GM12878 (cell line): Measurements from ENCODE around the gene PAN3. TPM values are rescaled to one million over a fixed set of nuclear protein-coding genes. Genes with fewer than 3 reads are reported as not detected.

Source experiments
- ATAC-seq: fragments of 200-7000 bp; cut with Tn5 transposase; 3 replicates; pipeline ENCODE4 v1.9.1; 2020; ENCODE audit warnings: mild to moderate bottlenecking, moderate library complexity
- BruUV-seq: library from RNA; stranded (reverse); fragments of 400-500 nt; replicated peaks from 2 replicates; lab custom pipeline; 2021; lab: Mats Ljungman, UMichigan
- CTCF ChIA-PET: fragments of 300-600 bp; sonication (Branson Sonifier 250); formaldehyde crosslinking; extraction: SDS; loops from one replicate; lab custom pipeline; 2021; ENCODE audit warnings: inconsistent platforms; lab: Yijun Ruan, JAX
- POLR2A ChIA-PET: fragments of 350-600 bp; formaldehyde crosslinking; extraction: SDS; loops from one replicate; lab custom pipeline; 2021; ENCODE audit warnings: inconsistent platforms; lab: Charles Lee
- RAD21 ChIA-PET: fragments of 300-600 bp; sonication (Branson Sonifier 250); formaldehyde crosslinking; loops from one replicate; lab custom pipeline; 2023; ENCODE audit warnings: antibody characterized with exemption; ENCODE audit not compliant: unreplicated experiment; lab: Charles Lee
- SMC1A ChIA-PET: fragments of 300-600 bp; sonication (Branson Sonifier 250); formaldehyde crosslinking; loops from one replicate; lab custom pipeline; 2023; ENCODE audit not compliant: unreplicated experiment, uncharacterized antibody; lab: Charles Lee
- DNase-seq: peaks from one replicate; pipeline ENCODE4 v3.0.0-alpha.2; 2011; ENCODE audit warnings: low read depth, low spot score
- FAIRE-seq: peaks from 3 replicates; lab custom pipeline; 2011; peaks lifted over from hg19 to GRCh38; lab: Jason Lieb, UNC
- H2AFZ ChIP-seq: 2 replicates; pipeline ENCODE4 v1.6.0; 2011; ENCODE audit warnings: low read depth, low read length, control low read depth; ENCODE audit not compliant: control insufficient read depth
- H3K27ac ChIP-seq: 2 replicates; pipeline ENCODE4 v1.5.1; 2011; ENCODE audit warnings: control low read depth; ENCODE audit not compliant: control insufficient read depth, insufficient read depth
- H3K27me3 ChIP-seq, 2 experiments: replicated peaks in 1 of 2; 2 replicates each; pipeline versions ENCODE4 v1.6.0 to v1.6.1; 2011; ENCODE audit warnings: low read length in 1 of 2; ENCODE audit not compliant: control insufficient read depth in 2 of 2, insufficient read depth in 2 of 2
- H3K36me3 ChIP-seq, 2 experiments: 2 replicates each; pipeline ENCODE4 v1.5.1; 2011; ENCODE audit warnings: low read length in 1 of 2; ENCODE audit not compliant: control insufficient read depth in 2 of 2, insufficient read depth in 2 of 2
- H3K4me1 ChIP-seq: 2 replicates; pipeline ENCODE4 v1.6.1; 2011; ENCODE audit warnings: mild to moderate bottlenecking, low read length, moderate library complexity, mixed read lengths; ENCODE audit not compliant: control insufficient read depth, insufficient read depth
- H3K4me2 ChIP-seq: 2 replicates; pipeline ENCODE4 v1.6.0; 2011; ENCODE audit warnings: control low read depth; ENCODE audit not compliant: control insufficient read depth, insufficient read depth
- H3K4me3 ChIP-seq: fragments of 200-600 bp; sonication (generic); 2 replicates; pipeline ENCODE4 v1.5.1; 2016
- H3K79me2 ChIP-seq: 2 replicates; pipeline ENCODE4 v1.6.0; 2011; ENCODE audit warnings: low read length; ENCODE audit not compliant: control insufficient read depth, insufficient read depth
- H3K9ac ChIP-seq: 2 replicates; pipeline ENCODE4 v1.8.0; 2011; ENCODE audit warnings: low read length, control low read depth, mixed read lengths; ENCODE audit not compliant: control insufficient read depth, insufficient read depth
- H3K9me3 ChIP-seq: replicated peaks from 3 replicates; pipeline ENCODE4 v1.5.1; 2011; ENCODE audit warnings: mild to moderate bottlenecking, low read length; ENCODE audit not compliant: control insufficient read depth, insufficient read depth
- H4K20me1 ChIP-seq: 2 replicates; pipeline ENCODE4 v1.6.0; 2011; ENCODE audit not compliant: control insufficient read depth, insufficient read depth
- ATF7 ChIP-seq: fragments of 450-650 bp; IDR thresholded peaks from 2 replicates; pipeline ENCODE4 v1.6.1; 2016; ENCODE audit warnings: low read depth, mild to moderate bottlenecking
- CBX3 ChIP-seq: fragments of 200-600 bp; sonication (generic); IDR thresholded peaks from 2 replicates; pipeline ENCODE4 v1.6.1; 2016; ENCODE audit warnings: low read depth, borderline replicate concordance
- E2F8 ChIP-seq: fragments of 450-650 bp; IDR thresholded peaks from 2 replicates; pipeline ENCODE4 v1.6.1; 2018; ENCODE audit warnings: mild to moderate bottlenecking, low read depth, moderate library complexity; ENCODE audit not compliant: partially characterized antibody
- ETV6 ChIP-seq, 2 experiments: fragments of 450-650 bp in 1 of 2; IDR thresholded peaks in 1 of 2; conservative IDR thresholded peaks in 1 of 2; 2 replicates each; pipeline ENCODE4 v1.6.1; 2014; ENCODE audit warnings: antibody characterized with exemption in 1 of 2, borderline replicate concordance in 1 of 2, low read depth in 1 of 2, mild to moderate bottlenecking in 1 of 2, moderate library complexity in 1 of 2
- IRF3 ChIP-seq: fragments of 450-650 bp; IDR thresholded peaks from 2 replicates; pipeline ENCODE4 v1.6.1; 2014; ENCODE audit warnings: mild to moderate bottlenecking
- MYB ChIP-seq: fragments of 150-350 bp; IDR thresholded peaks from 2 replicates; pipeline ENCODE4 v1.6.1; 2014; ENCODE audit warnings: mild to moderate bottlenecking, low read depth, low read length, borderline replicate concordance
- NFYB ChIP-seq: IDR thresholded peaks from 2 replicates; pipeline ENCODE4 v1.6.1; 2011; ENCODE audit warnings: low read depth, mild to moderate bottlenecking, low read length, improper control_type of control experiment, moderate library complexity; ENCODE audit not compliant: insufficient read depth
- RUNX3 ChIP-seq: IDR thresholded peaks from 2 replicates; pipeline ENCODE4 v1.6.1; 2012; ENCODE audit warnings: low read length, inconsistent platforms
- SIN3A ChIP-seq: IDR thresholded peaks from 2 replicates; pipeline ENCODE4 v1.6.1; 2012; ENCODE audit warnings: low read depth, low read length, improper control_type of control experiment
- SREBF2 ChIP-seq: IDR thresholded peaks from 2 replicates; pipeline ENCODE4 v1.6.1; 2012; ENCODE audit warnings: mild to moderate bottlenecking, low read length
- ZBTB11 ChIP-seq: fragments of 450-650 bp; formaldehyde crosslinking; IDR thresholded peaks from 2 replicates; pipeline ENCODE4 v1.5.0; 2022; ENCODE audit warnings: mild to moderate bottlenecking, missing genetic modification characterization
- WGBS: methylation state at CpG from one replicate; pipeline ENCODE4 v1.1.6; 2016; ENCODE audit warnings: low lambda C conversion rate; ENCODE audit not compliant: insufficient replicate concordance, insufficient coverage; ENCODE audit errors: missing lambda C conversion rate; 5-methylcytosine and 5-hydroxymethylcytosine counted together
- in situ Hi-C: fragments of 300-500 bp; cut with MboI; formaldehyde crosslinking; loops from 9 replicates; pipeline ENCODE4 v1.14.3; 2018; ENCODE audit warnings: mixed read lengths
- intact Hi-C: fragments of 100-400 bp; cut with micrococcal nuclease; formaldehyde crosslinking; loops from one replicate; pipeline ENCODE4 v1.14.2; 2022; ENCODE audit not compliant: unreplicated experiment
- polyA plus RNA-seq, 11 experiments: library from polyadenylated mRNA; depleted of rRNA in 4 of 11; unstranded in 6 of 11; stranded (reverse) in 5 of 11; fragments of >200 nt; fragmentation: Nextera tagmentation in 4 of 11; fragmentation: Illumina TruSeq in 1 of 11; extraction: Ambion mirVana in 4 of 11; extraction: Trizol in 1 of 11; gene quantifications; 1 replicate in 1 of 11; 2 replicates in 10 of 11; pipeline versions ENCODE4 v1.2.1 to v1.2.3, GENCODE V29; 2011 to 2016; ENCODE audit warnings: inconsistent platforms in 2 of 11, missing spikeins in 2 of 11, low read depth in 1 of 11
- total RNA-seq, 4 experiments: library from RNA; depleted of rRNA in 3 of 4; stranded (reverse); fragments of >200 nt in 3 of 4; fragmentation: Illumina TruSeq in 1 of 4; extraction: Trizol in 1 of 4; gene quantifications; 2 replicates each; pipeline versions ENCODE4 v1.2.1 to v1.2.3, GENCODE V29; 2013 to 2021

Gene PAN3
- total and polyA plus RNA-seq, 10 of the 15 experiments (the other 5 are each of a cell fraction or from before 2014, with no cell fraction given) = 13.0 to 33.3 (median 19.9) TPM

GRCh38 chr13:28161370-28161769, 23.0 kb downstream of the PAN3 start:
- Histone ChIP-seq H2AFZ (no peak overlapping the region), H3K36me3 (no peaks in the 10 kb centered on the region; a peak in 2 of 4 replicates), H3K4me1 (0 out of 2 replicates have a peak, but pooled peaks cover 3% of the 10 kb centered on the region), H3K27ac (no peak overlapping the region), H3K79me2 (peaks cover 42% of the 10 kb centered on the region), H3K27me3 (no peaks in the 10 kb centered on the region), H3K9ac (no peak overlapping the region), H4K20me1 (no peaks in the 10 kb centered on the region; the same call in 1 of the 2 replicates), H3K4me3 (no peak overlapping the region), H3K4me2 (no peak overlapping the region), H3K9me3 (peaks cover 9% of the 10 kb centered on the region; the same call in 2 of the 3 replicates)
- no peak; the same call in 2 of the 3 replicates for ATAC-seq
- TF ChIP-seq SIN3A (no peak), RUNX3 (peak; percentile 35; the same call in 1 of the 2 replicates), SREBF2 (no peak), E2F8 (no peak), NFYB (no peak), ZBTB11 (no peak), CBX3 (no peak), MYB (no peak), ATF7 (peak; percentile 27; the same call in 1 of the 2 replicates), IRF3 (no peak), ETV6 (conservative IDR thresholded peaks at IDR 0.05 in 1 of 2, IDR thresholded peaks at IDR 0.05 in 1 of 2; ENCODE audit: borderline replicate concordance in 1 of 2, low read depth in 1 of 2) (no peak)
- intact Hi-C loops (no loop called here), in situ Hi-C loops (no loop called here)
- no peak for FAIRE-seq
- DNase-seq = no peak
- POLR2A ChIA-PET = no interaction called here
- RAD21 ChIA-PET = no interaction called here
- 7% methylated on average over 1 of the region's 1 CpG for WGBS
- SMC1A ChIA-PET = interaction anchor here (0.9 to 2.0 kb wide), 7 partner anchors 8 to 1686 kb away, joined by 3 to 5 read pairs (median 4); no protein-coding TSS in a partner anchor
- CTCF ChIA-PET = interaction anchor here (1.4 to 1.8 kb wide), 2 partner anchors 18 to 19 kb away, joined by 3 read pairs; no protein-coding TSS in a partner anchor
- BruUV-seq = no TSS peak
